Stimulated activated naive CD8-positive, alpha-beta T cell treated with anti-CD3 and anti-CD28 coated beads, Interleukin-15, Interleukin-2, amounts not matched to agents 100 U/mL and 50 U/mL, for 24 hours (primary cell): Measurements from ENCODE around the gene MAGI3.
"Not testable (repeated sequence)": the region's sequence is repeated elsewhere in the genome, so short reads cannot be mapped to it uniquely, and the experiment has no call there.

Source experiments
- ATAC-seq: fragments of 150-1000 bp; cut with Tn5 transposase; one replicate; pipeline ENCODE4 v1.10.0; 2021
- DNase-seq: peaks from one replicate; pipeline ENCODE4 v3.0.0; 2021

The MAGI3 gene

GRCh38 chr1:113442131-113442530, 51.8 kb downstream of the MAGI3 start:
- ATAC-seq (no peak), DNase-seq (no peak)

- no peak for ATAC-seq
- no peak for DNase-seq
Measured at GRCh38 chr1:113444857-113445256, 54.5 kb downstream of the MAGI3 start.

GRCh38 chr1:113451710-113452109, 61.4 kb downstream of the MAGI3 start:
- ATAC-seq (no peak), DNase-seq (no peak)

- DNase-seq = no peak
- ATAC-seq = no peak
Measured at GRCh38 chr1:113452921-113453770, 62.8 kb downstream of the MAGI3 start.

GRCh38 chr1:113453771-113454083, 63.4 kb downstream of the MAGI3 start:
- DNase-seq = no peak
- no peak for ATAC-seq

- DNase-seq (no peak), ATAC-seq (no peak)
Measured at GRCh38 chr1:113455374-113455773, 65.1 kb downstream of the MAGI3 start.

GRCh38 chr1:113456967-113457366, 66.7 kb downstream of the MAGI3 start:
- no peak for ATAC-seq
- DNase-seq = no peak

- no peak for ATAC-seq
- DNase-seq = no peak
Measured at GRCh38 chr1:113459279-113459678, 69.0 kb downstream of the MAGI3 start.

GRCh38 chr1:113467991-113468390, 77.7 kb downstream of the MAGI3 start:
- DNase-seq (no peak), ATAC-seq (no peak)

- not testable (repeated sequence) for ATAC-seq, DNase-seq
Measured at GRCh38 chr1:113478427-113479195, 88.3 kb downstream of the MAGI3 start.

- DNase-seq (no peak), ATAC-seq (no peak)
Measured at GRCh38 chr1:113479713-113480676, 89.7 kb downstream of the MAGI3 start.

- not testable (repeated sequence) for DNase-seq
Measured at GRCh38 chr1:113485131-113485530, 94.8 kb downstream of the MAGI3 start.

GRCh38 chr1:113488576-113489177, 98.4 kb downstream of the MAGI3 start:
- no peak for ATAC-seq

More at GRCh38 chr1:113485131-113485530, 94.8 kb downstream of the MAGI3 start:
- ATAC-seq = not testable (repeated sequence)

GRCh38 chr1:113490384-113490783, 100.1 kb downstream of the MAGI3 start:
- DNase-seq = no peak
- ATAC-seq = no peak

More at GRCh38 chr1:113488576-113489177, 98.4 kb downstream of the MAGI3 start:
- DNase-seq = no peak

GRCh38 chr1:113493533-113493932, 103.2 kb downstream of the MAGI3 start:
- DNase-seq = no peak
- ATAC-seq = no peak

GRCh38 chr1:113505357-113505756, 115.0 kb downstream of the MAGI3 start:
- ATAC-seq (no peak), DNase-seq (no peak)

- no peak for DNase-seq
- ATAC-seq = no peak
Measured at GRCh38 chr1:113507552-113508214, 117.4 kb downstream of the MAGI3 start.

- ATAC-seq (no peak), DNase-seq (no peak)
Measured at GRCh38 chr1:113508364-113509164, 118.2 kb downstream of the MAGI3 start.

GRCh38 chr1:113509766-113510165, 119.5 kb downstream of the MAGI3 start:
- not testable (repeated sequence) for ATAC-seq, DNase-seq

- DNase-seq = no peak
- no peak for ATAC-seq
Measured at GRCh38 chr1:113511269-113511668, 121.0 kb downstream of the MAGI3 start.
